GM12878 (cell line): ENCODE measurements around the gene TCF4. TPM values are rescaled to one million over a fixed set of nuclear protein-coding genes. Genes with fewer than 3 reads are reported as not detected.

Experiments used
- ATAC-seq: fragments of 200-7000 bp; cut with Tn5 transposase; 3 replicates; pipeline ENCODE4 v1.9.1; 2020; ENCODE audit warnings: mild to moderate bottlenecking, moderate library complexity
- BruUV-seq: library from RNA; stranded (reverse); fragments of 400-500 nt; replicated peaks from 2 replicates; lab custom pipeline; 2021; lab: Mats Ljungman, UMichigan
- CTCF ChIA-PET: fragments of 300-600 bp; sonication (Branson Sonifier 250); formaldehyde crosslinking; extraction: SDS; loops from one replicate; lab custom pipeline; 2021; ENCODE audit warnings: inconsistent platforms; lab: Yijun Ruan, JAX
- POLR2A ChIA-PET: fragments of 350-600 bp; formaldehyde crosslinking; extraction: SDS; loops from one replicate; lab custom pipeline; 2021; ENCODE audit warnings: inconsistent platforms; lab: Charles Lee
- RAD21 ChIA-PET: fragments of 300-600 bp; sonication (Branson Sonifier 250); formaldehyde crosslinking; loops from one replicate; lab custom pipeline; 2023; ENCODE audit warnings: antibody characterized with exemption; ENCODE audit not compliant: unreplicated experiment; lab: Charles Lee
- SMC1A ChIA-PET: fragments of 300-600 bp; sonication (Branson Sonifier 250); formaldehyde crosslinking; loops from one replicate; lab custom pipeline; 2023; ENCODE audit not compliant: unreplicated experiment, uncharacterized antibody; lab: Charles Lee
- DNase-seq: peaks from one replicate; pipeline ENCODE4 v3.0.0-alpha.2; 2011; ENCODE audit warnings: low read depth, low spot score
- FAIRE-seq: peaks from 3 replicates; lab custom pipeline; 2011; peaks lifted over from hg19 to GRCh38; lab: Jason Lieb, UNC
- H2AFZ ChIP-seq: 2 replicates; pipeline ENCODE4 v1.6.0; 2011; ENCODE audit warnings: low read depth, low read length, control low read depth; ENCODE audit not compliant: control insufficient read depth
- H3K27ac ChIP-seq: 2 replicates; pipeline ENCODE4 v1.5.1; 2011; ENCODE audit warnings: control low read depth; ENCODE audit not compliant: control insufficient read depth, insufficient read depth
- H3K27me3 ChIP-seq, 2 experiments: replicated peaks in 1 of 2; 2 replicates each; pipeline versions ENCODE4 v1.6.0 to v1.6.1; 2011; ENCODE audit warnings: low read length in 1 of 2; ENCODE audit not compliant: control insufficient read depth in 2 of 2, insufficient read depth in 2 of 2
- H3K36me3 ChIP-seq, 2 experiments: 2 replicates each; pipeline ENCODE4 v1.5.1; 2011; ENCODE audit warnings: low read length in 1 of 2; ENCODE audit not compliant: control insufficient read depth in 2 of 2, insufficient read depth in 2 of 2
- H3K4me1 ChIP-seq: 2 replicates; pipeline ENCODE4 v1.6.1; 2011; ENCODE audit warnings: mild to moderate bottlenecking, low read length, moderate library complexity, mixed read lengths; ENCODE audit not compliant: control insufficient read depth, insufficient read depth
- H3K4me2 ChIP-seq: 2 replicates; pipeline ENCODE4 v1.6.0; 2011; ENCODE audit warnings: control low read depth; ENCODE audit not compliant: control insufficient read depth, insufficient read depth
- H3K4me3 ChIP-seq: fragments of 200-600 bp; sonication (generic); 2 replicates; pipeline ENCODE4 v1.5.1; 2016
- H3K79me2 ChIP-seq: 2 replicates; pipeline ENCODE4 v1.6.0; 2011; ENCODE audit warnings: low read length; ENCODE audit not compliant: control insufficient read depth, insufficient read depth
- H3K9ac ChIP-seq: 2 replicates; pipeline ENCODE4 v1.8.0; 2011; ENCODE audit warnings: low read length, control low read depth, mixed read lengths; ENCODE audit not compliant: control insufficient read depth, insufficient read depth
- H3K9me3 ChIP-seq: replicated peaks from 3 replicates; pipeline ENCODE4 v1.5.1; 2011; ENCODE audit warnings: mild to moderate bottlenecking, low read length; ENCODE audit not compliant: control insufficient read depth, insufficient read depth
- H4K20me1 ChIP-seq: 2 replicates; pipeline ENCODE4 v1.6.0; 2011; ENCODE audit not compliant: control insufficient read depth, insufficient read depth
- CTCF ChIP-seq, 3 experiments: IDR thresholded peaks in 2 of 3; conservative IDR thresholded peaks in 1 of 3; 2 replicates each; pipeline ENCODE4 v1.5.1; 2011; ENCODE audit warnings: low read depth in 3 of 3, low read length in 3 of 3, mild to moderate bottlenecking in 3 of 3, control low read depth in 2 of 3, moderate library complexity in 2 of 3, inconsistent platforms in 1 of 3, mixed read lengths in 1 of 3; ENCODE audit not compliant: control insufficient read depth in 2 of 3, insufficient read depth in 1 of 3; ENCODE audit errors: extremely low read depth in 1 of 3
- DPF2 ChIP-seq: fragments of 450-650 bp; IDR thresholded peaks from 2 replicates; pipeline ENCODE4 v1.6.1; 2017; ENCODE audit warnings: mild to moderate bottlenecking
- EGR1 ChIP-seq, 2 experiments: IDR thresholded peaks; 1 replicate in 1 of 2; 2 replicates in 1 of 2; pipeline ENCODE4 v1.6.1; 2011 to 2012; ENCODE audit warnings: low read depth in 2 of 2, low read length in 2 of 2, borderline replicate concordance in 1 of 2, mild to moderate bottlenecking in 1 of 2, moderate library complexity in 1 of 2
- NFIC ChIP-seq: IDR thresholded peaks from 2 replicates; pipeline ENCODE4 v1.6.1; 2012; ENCODE audit warnings: low read depth, mild to moderate bottlenecking, inconsistent platforms, low read length, moderate library complexity
- NFXL1 ChIP-seq: fragments of 450-650 bp; IDR thresholded peaks from 2 replicates; pipeline ENCODE4 v1.6.1; 2017; ENCODE audit warnings: antibody characterized with exemption, mild to moderate bottlenecking, borderline replicate concordance
- PAX8 ChIP-seq: fragments of 450-650 bp; IDR thresholded peaks from 2 replicates; pipeline ENCODE4 v1.6.1; 2017; ENCODE audit warnings: mild to moderate bottlenecking, moderate library complexity
- PML ChIP-seq: IDR thresholded peaks from 2 replicates; pipeline ENCODE4 v1.6.1; 2012; ENCODE audit warnings: low read length, inconsistent platforms
- POLR2AphosphoS2 ChIP-seq: IDR thresholded peaks from 2 replicates; pipeline ENCODE4 v1.6.1; 2011; ENCODE audit warnings: low read depth, mild to moderate bottlenecking, low read length, improper control_type of control experiment, moderate library complexity
- POLR2AphosphoS5 ChIP-seq: IDR thresholded peaks from 2 replicates; pipeline ENCODE4 v1.6.1; 2011; ENCODE audit warnings: mild to moderate bottlenecking, low read length, inconsistent platforms
- RCOR1 ChIP-seq: conservative IDR thresholded peaks from 2 replicates; pipeline ENCODE4 v1.6.1; 2012; ENCODE audit warnings: low read depth, low read length, improper control_type of control experiment
- SMAD5 ChIP-seq: IDR thresholded peaks from 2 replicates; pipeline ENCODE4 v1.6.1; 2016; ENCODE audit warnings: antibody characterized with exemption, low read depth
- SMARCA5 ChIP-seq: fragments of 450-650 bp; IDR thresholded peaks from 2 replicates; pipeline ENCODE4 v1.6.1; 2017; ENCODE audit warnings: mild to moderate bottlenecking
- SRF ChIP-seq, 2 experiments: IDR thresholded peaks; 2 replicates each; pipeline ENCODE4 v1.6.1; 2011; ENCODE audit warnings: low read depth in 2 of 2, low read length in 2 of 2, mild to moderate bottlenecking in 1 of 2, moderate library complexity in 1 of 2
- USF2 ChIP-seq: IDR thresholded peaks from 2 replicates; pipeline ENCODE4 v1.6.1; 2011; ENCODE audit warnings: low read depth, low read length, improper control_type of control experiment, borderline replicate concordance
- WGBS: methylation state at CpG from one replicate; pipeline ENCODE4 v1.1.6; 2016; ENCODE audit warnings: low lambda C conversion rate; ENCODE audit not compliant: insufficient replicate concordance, insufficient coverage; ENCODE audit errors: missing lambda C conversion rate; 5-methylcytosine and 5-hydroxymethylcytosine counted together
- in situ Hi-C: fragments of 300-500 bp; cut with MboI; formaldehyde crosslinking; loops from 9 replicates; pipeline ENCODE4 v1.14.3; 2018; ENCODE audit warnings: mixed read lengths
- intact Hi-C: fragments of 100-400 bp; cut with micrococcal nuclease; formaldehyde crosslinking; loops from one replicate; pipeline ENCODE4 v1.14.2; 2022; ENCODE audit not compliant: unreplicated experiment
- polyA plus RNA-seq, 11 experiments: library from polyadenylated mRNA; depleted of rRNA in 4 of 11; unstranded in 6 of 11; stranded (reverse) in 5 of 11; fragments of >200 nt; fragmentation: Nextera tagmentation in 4 of 11; fragmentation: Illumina TruSeq in 1 of 11; extraction: Ambion mirVana in 4 of 11; extraction: Trizol in 1 of 11; gene quantifications; 1 replicate in 1 of 11; 2 replicates in 10 of 11; pipeline versions ENCODE4 v1.2.1 to v1.2.3, GENCODE V29; 2011 to 2016; ENCODE audit warnings: inconsistent platforms in 2 of 11, missing spikeins in 2 of 11, low read depth in 1 of 11
- total RNA-seq, 4 experiments: library from RNA; depleted of rRNA in 3 of 4; stranded (reverse); fragments of >200 nt in 3 of 4; fragmentation: Illumina TruSeq in 1 of 4; extraction: Trizol in 1 of 4; gene quantifications; 2 replicates each; pipeline versions ENCODE4 v1.2.1 to v1.2.3, GENCODE V29; 2013 to 2021
- TF ChIP-seq, protein P1 (sequence below): fragments of 450-650 bp; IDR thresholded peaks from 2 replicates; pipeline ENCODE4 v1.6.1; 2017; ENCODE audit warnings: low read depth, mild to moderate bottlenecking, moderate library complexity

TCF4 gene
- total and polyA plus RNA-seq, 10 of the 15 experiments (the other 5 are each of a cell fraction or from before 2014, with no cell fraction given) = 15.2 to 94.0 (median 31.5) TPM

DNA sequence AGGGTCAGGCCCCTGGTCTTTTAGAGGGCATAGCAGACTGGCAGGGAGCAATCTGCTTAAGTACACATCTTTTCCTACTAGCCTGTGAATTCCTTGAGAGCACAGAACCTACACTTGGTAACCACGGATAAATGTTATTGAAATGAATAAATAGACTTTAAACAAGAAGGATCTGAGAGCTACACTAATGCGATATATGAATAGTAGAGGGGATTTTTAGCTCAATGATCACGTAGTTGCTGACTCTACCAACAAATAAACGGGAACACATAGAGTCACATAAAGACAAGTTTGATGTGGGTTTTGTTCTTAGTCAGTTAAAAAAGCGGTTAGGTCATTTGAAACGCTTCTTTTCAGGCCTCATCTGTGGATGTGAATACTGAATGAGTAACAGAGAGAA, 338.4 kb downstream of the TCF4 start:
- Histone ChIP-seq H3K4me1 (peaks cover 61% of the 10 kb centered on the region), H3K27ac (peak overlapping the region; percentile 73), H4K20me1 (no peaks in the 10 kb centered on the region), H3K4me3 (no peak overlapping the region), H3K36me3 (peaks cover 0 to 23% of the 10 kb centered on the region in 2 experiments), H3K79me2 (peaks cover 4% of the 10 kb centered on the region), H3K4me2 (peak overlapping the region; percentile 68), H3K9ac (peak overlapping the region; percentile 22), H2AFZ (no peak overlapping the region), H3K27me3 (no peaks in the 10 kb centered on the region), H3K9me3 (peaks cover 2% of the 10 kb centered on the region; the same call in 2 of the 3 replicates)
- 0% methylated on average over 6 of the region's 6 CpGs for WGBS
- in situ Hi-C loops (loop anchor here (5.0 kb wide), 1 partner anchor 73 kb away; no protein-coding TSS in a partner anchor), intact Hi-C loops (loop anchor here (1.0 kb wide), 2 partner anchors 19 to 72 kb away; no protein-coding TSS in a partner anchor)
- FAIRE-seq (no peak), ATAC-seq (peak; percentile 71), DNase-seq (peak; percentile 60)
- ChIA-PET POLR2A (interaction anchor here (1.6 to 6.4 kb wide), 4 partner anchors 8 to 72 kb away, joined by 6 to 70 read pairs (median 10); no protein-coding TSS in a partner anchor), CTCF (interaction anchor here (1.0 to 7.1 kb wide), 5 partner anchors 9 to 57 kb away, joined by 5 to 50 read pairs (median 10); no protein-coding TSS in a partner anchor), SMC1A (interaction anchor here (1.0 to 7.1 kb wide), 10 partner anchors 12 to 76 kb away, joined by 3 to 177 read pairs (median 21); no protein-coding TSS in a partner anchor), RAD21 (interaction anchor here (0.5 to 6.8 kb wide), 12 partner anchors 8 to 1122 kb away, joined by 3 to 93 read pairs (median 9); no protein-coding TSS in a partner anchor)
- BruUV-seq = no TSS peak
- TF ChIP-seq NFIC (peak; percentile 94), SMARCA5 (no peak), PAX8 (no peak), EGR1 (IDR thresholded peaks at IDR 0.05; ENCODE audit: borderline replicate concordance in 1 of 2, low read depth in 2 of 2, low read length in 2 of 2) (no peak), PML (peak; percentile 61; the same call in 1 of the 2 replicates), SRF (IDR thresholded peaks at IDR 0.05; ENCODE audit: low read depth in 2 of 2, low read length in 2 of 2) (no peak), USF2 (no peak), NFXL1 (no peak), SMAD5 (no peak), RCOR1 (no peak), POLR2AphosphoS5 (no peak), DPF2 (peak; percentile 84; the same call in 1 of the 2 replicates), CTCF (IDR thresholded peaks at IDR 0.05 in 2 of 3, conservative IDR thresholded peaks at IDR 0.05 in 1 of 3; ENCODE audit: control insufficient read depth in 2 of 3, extremely low read depth in 1 of 3, insufficient read depth in 1 of 3, low read depth in 3 of 3, low read length in 3 of 3) (no peak), POLR2AphosphoS2 (no peak)
- TF ChIP-seq, protein P1, sequence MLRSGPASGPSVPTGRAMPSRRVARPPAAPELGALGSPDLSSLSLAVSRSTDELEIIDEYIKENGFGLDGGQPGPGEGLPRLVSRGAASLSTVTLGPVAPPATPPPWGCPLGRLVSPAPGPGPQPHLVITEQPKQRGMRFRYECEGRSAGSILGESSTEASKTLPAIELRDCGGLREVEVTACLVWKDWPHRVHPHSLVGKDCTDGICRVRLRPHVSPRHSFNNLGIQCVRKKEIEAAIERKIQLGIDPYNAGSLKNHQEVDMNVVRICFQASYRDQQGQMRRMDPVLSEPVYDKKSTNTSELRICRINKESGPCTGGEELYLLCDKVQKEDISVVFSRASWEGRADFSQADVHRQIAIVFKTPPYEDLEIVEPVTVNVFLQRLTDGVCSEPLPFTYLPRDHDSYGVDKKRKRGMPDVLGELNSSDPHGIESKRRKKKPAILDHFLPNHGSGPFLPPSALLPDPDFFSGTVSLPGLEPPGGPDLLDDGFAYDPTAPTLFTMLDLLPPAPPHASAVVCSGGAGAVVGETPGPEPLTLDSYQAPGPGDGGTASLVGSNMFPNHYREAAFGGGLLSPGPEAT = peak; percentile 90
